Activated T-cell treated with anti-CD3 and anti-CD28 coated beads, Interleukin-2, amount 50 U/mL, for 72 hours (primary cell): ENCODE data around the gene DRD4. TPM values are rescaled to one million over a fixed set of nuclear protein-coding genes. Genes with fewer than 3 reads are reported as not detected.

ENCODE experiments used
- ATAC-seq, 2 donors: fragments of 150-1000 bp; cut with Tn5 transposase; replicated peaks in 1 of 2; 2 replicates each; pipeline ENCODE4 v1.10.0; 2021; ENCODE audit warnings: moderate library complexity in 2 of 2, mild to moderate bottlenecking in 1 of 2
- DNase-seq, 2 donors: peaks; one replicate each; pipeline ENCODE4 v3.0.0; 2021 to 2022; ENCODE audit warnings: mixed read lengths in 1 of 2
- H3K27ac Mint-ChIP-seq: one replicate; pipeline ENCODE4 v1.8.0; 2022; ENCODE audit warnings: mild to moderate bottlenecking, moderate library complexity, mixed read lengths
- H3K27me3 Mint-ChIP-seq: one replicate; pipeline ENCODE4 v1.8.0; 2022; ENCODE audit warnings: low read depth, mixed read lengths
- H3K36me3 Mint-ChIP-seq, 2 donors: one replicate each; pipeline ENCODE4 v1.8.0; 2022; ENCODE audit warnings: mixed read lengths in 2 of 2, mild to moderate bottlenecking in 1 of 2; ENCODE audit not compliant: insufficient read depth in 2 of 2
- H3K4me1 Mint-ChIP-seq: one replicate; pipeline ENCODE4 v1.8.0; 2022; ENCODE audit warnings: low read depth, mixed read lengths
- H3K4me3 Mint-ChIP-seq, 2 donors: one replicate each; pipeline ENCODE4 v1.8.0; 2022; ENCODE audit warnings: mild to moderate bottlenecking in 2 of 2, mixed read lengths in 2 of 2, moderate library complexity in 2 of 2
- H3K9me3 Mint-ChIP-seq, 2 donors: one replicate each; pipeline ENCODE4 v1.8.0; 2022; ENCODE audit warnings: mixed read lengths in 2 of 2
- total RNA-seq, 2 donors: library from RNA; stranded (reverse); gene quantifications; one replicate each; pipeline ENCODE4 v1.2.3, GENCODE V29; 2022

Gene DRD4
- total RNA-seq, result 1 to 10 TPM; 1.7 to 2.0 TPM

GRCh38 chr11:636511-637332, at the start of gene DRD4:
Gene DRD4, plus strand, starts transcription at chr11:637269. Its CDS starts 36 bp downstream, at chr11:637305.
- peaks cover 0 to 3% of the 10 kb centered on the region in 2 donors for H3K36me3 Mint-ChIP-seq
- H3K27ac Mint-ChIP-seq, result peak within 1 kb of the TSS; percentile 81
- H3K27me3 Mint-ChIP-seq, result peaks cover 15% of the 10 kb centered on the region
- peak; percentile 15 to 22 for ATAC-seq
- H3K4me3 Mint-ChIP-seq, result peak within 1 kb of the TSS; percentile 31 to 71
- no peaks in the 10 kb centered on the region for H3K9me3 Mint-ChIP-seq
- no peak for DNase-seq
- peaks cover 13% of the 10 kb centered on the region for H3K4me1 Mint-ChIP-seq

- peak; percentile 39 to 42 for ATAC-seq
- peak overlapping the region; percentile 74 to 78 for H3K4me3 Mint-ChIP-seq
- H3K27ac Mint-ChIP-seq, result peak overlapping the region; percentile 89
These were observed 49.5 kb upstream of the DRD4 start for GRCh38 chr11:587546-587945.

GRCh38 chr11:587978-588380, 49.1 kb upstream of the DRD4 start:
- DNase-seq (peak; percentile 74 to 87), ATAC-seq (peak; percentile 99)
- Mint-ChIP-seq H3K4me1 (peaks cover 40% of the 10 kb centered on the region), H3K27ac (peak overlapping the region; percentile 89), H3K4me3 (peak overlapping the region; percentile 74 to 78), H3K36me3 (peaks cover 4 to 31% of the 10 kb centered on the region in 2 donors), H3K27me3 (no peaks in the 10 kb centered on the region), H3K9me3 (no peaks in the 10 kb centered on the region)

More at GRCh38 chr11:587546-587945, 49.5 kb upstream of the DRD4 start:
- Mint-ChIP-seq H3K4me1 (peaks cover 40% of the 10 kb centered on the region), H3K27me3 (no peaks in the 10 kb centered on the region), H3K9me3 (no peaks in the 10 kb centered on the region), H3K36me3 (peaks cover 4 to 31% of the 10 kb centered on the region in 2 donors)
- DNase-seq, result peak in 1 of 2 donors; percentile 33

GRCh38 chr11:589798-590197, 47.3 kb upstream of the DRD4 start:
- Mint-ChIP-seq H3K27me3 (no peaks in the 10 kb centered on the region), H3K27ac (peak overlapping the region; percentile 79), H3K9me3 (no peaks in the 10 kb centered on the region), H3K36me3 (peaks cover 5 to 38% of the 10 kb centered on the region in 2 donors), H3K4me1 (peaks cover 40% of the 10 kb centered on the region), H3K4me3 (no peak overlapping the region)
- ATAC-seq, result no peak
- DNase-seq, result no peak

GRCh38 chr11:590997-591396, 46.1 kb upstream of the DRD4 start:
- no peak for ATAC-seq
- H3K27ac Mint-ChIP-seq, result no peak overlapping the region
- H3K4me3 Mint-ChIP-seq, result no peak overlapping the region
- no peaks in the 10 kb centered on the region for H3K27me3 Mint-ChIP-seq
- DNase-seq, result no peak
- H3K36me3 Mint-ChIP-seq, result peaks cover 5 to 38% of the 10 kb centered on the region in 2 donors
- no peaks in the 10 kb centered on the region for H3K9me3 Mint-ChIP-seq
- H3K4me1 Mint-ChIP-seq, result peaks cover 38% of the 10 kb centered on the region

GRCh38 chr11:592501-592900, 44.6 kb upstream of the DRD4 start:
- ATAC-seq (no peak), DNase-seq (no peak)
- Mint-ChIP-seq H3K9me3 (no peaks in the 10 kb centered on the region), H3K4me1 (peaks cover 28% of the 10 kb centered on the region), H3K27me3 (no peaks in the 10 kb centered on the region), H3K27ac (peak overlapping the region; percentile 13), H3K4me3 (no peak overlapping the region), H3K36me3 (peaks cover 5 to 39% of the 10 kb centered on the region in 2 donors)

- DNase-seq (no peak), ATAC-seq (no peak)
- Mint-ChIP-seq H3K4me3 (no peak overlapping the region), H3K27ac (no peak overlapping the region), H3K27me3 (no peaks in the 10 kb centered on the region), H3K4me1 (peaks cover 24% of the 10 kb centered on the region), H3K36me3 (peaks cover 5 to 36% of the 10 kb centered on the region in 2 donors), H3K9me3 (no peaks in the 10 kb centered on the region)
These were observed 44.2 kb upstream of the DRD4 start for GRCh38 chr11:592918-593317.

- Mint-ChIP-seq H3K9me3 (no peaks in the 10 kb centered on the region), H3K4me1 (peaks cover 20% of the 10 kb centered on the region), H3K27me3 (no peaks in the 10 kb centered on the region), H3K27ac (no peak overlapping the region), H3K4me3 (no peak overlapping the region), H3K36me3 (peaks cover 5 to 36% of the 10 kb centered on the region in 2 donors)
- ATAC-seq, result no peak
- no peak for DNase-seq
These were observed 43.7 kb upstream of the DRD4 start for GRCh38 chr11:593347-593746.

- DNase-seq, result no peak
- Mint-ChIP-seq H3K36me3 (peaks cover 7 to 28% of the 10 kb centered on the region in 2 donors), H3K4me1 (peaks cover 6% of the 10 kb centered on the region), H3K4me3 (no peak overlapping the region), H3K27me3 (no peaks in the 10 kb centered on the region), H3K27ac (no peak overlapping the region), H3K9me3 (no peaks in the 10 kb centered on the region)
- no peak for ATAC-seq
These were observed 41.7 kb upstream of the DRD4 start for GRCh38 chr11:595400-595799.

GRCh38 chr11:596374-596773, 40.7 kb upstream of the DRD4 start:
- no peak overlapping the region for H3K27ac Mint-ChIP-seq
- H3K4me3 Mint-ChIP-seq, result no peak overlapping the region
- peaks cover 6% of the 10 kb centered on the region for H3K4me1 Mint-ChIP-seq
- H3K36me3 Mint-ChIP-seq, result peaks cover 7 to 28% of the 10 kb centered on the region in 2 donors
- no peaks in the 10 kb centered on the region for H3K27me3 Mint-ChIP-seq
- H3K9me3 Mint-ChIP-seq, result no peaks in the 10 kb centered on the region
- peak; percentile 57 to 61 for ATAC-seq
- peak in 1 of 2 donors; percentile 30 for DNase-seq

- Mint-ChIP-seq H3K4me3 (no peak overlapping the region), H3K4me1 (peaks cover 6% of the 10 kb centered on the region), H3K9me3 (no peaks in the 10 kb centered on the region), H3K36me3 (peaks cover 8 to 31% of the 10 kb centered on the region in 2 donors), H3K27me3 (no peaks in the 10 kb centered on the region), H3K27ac (no peak overlapping the region)
- DNase-seq (no peak), ATAC-seq (peak in 1 of 2 donors; percentile 37)
These were observed 39.8 kb upstream of the DRD4 start for GRCh38 chr11:597166-597725.

- Mint-ChIP-seq H3K4me3 (no peak overlapping the region), H3K4me1 (peaks cover 6% of the 10 kb centered on the region), H3K36me3 (peaks cover 5 to 28% of the 10 kb centered on the region in 2 donors), H3K27ac (no peak overlapping the region), H3K9me3 (no peaks in the 10 kb centered on the region), H3K27me3 (no peaks in the 10 kb centered on the region)
- DNase-seq, result no peak
- ATAC-seq, result no peak
These were observed 38.9 kb upstream of the DRD4 start for GRCh38 chr11:598005-598680.
